IPS-18c (cell line): Measurements from ENCODE around the gene APOA1.
"Not testable (repeated sequence)": the region's sequence is repeated elsewhere in the genome, so short reads cannot be mapped to it uniquely, and the experiment has no call there.

Experiments used
- H3K4me3 ChIP-seq: 2 replicates; pipeline ENCODE4 v1.7.0; 2013; ENCODE audit warnings: low read depth, mild to moderate bottlenecking, low read length, moderate library complexity; ENCODE audit not compliant: insufficient read depth
- H3K9me3 ChIP-seq: one replicate; pipeline ENCODE4 v1.6.1; 2013; ENCODE audit warnings: mild to moderate bottlenecking, low read length, moderate library complexity; ENCODE audit not compliant: control insufficient read depth, insufficient read depth

The APOA1 gene

DNA sequence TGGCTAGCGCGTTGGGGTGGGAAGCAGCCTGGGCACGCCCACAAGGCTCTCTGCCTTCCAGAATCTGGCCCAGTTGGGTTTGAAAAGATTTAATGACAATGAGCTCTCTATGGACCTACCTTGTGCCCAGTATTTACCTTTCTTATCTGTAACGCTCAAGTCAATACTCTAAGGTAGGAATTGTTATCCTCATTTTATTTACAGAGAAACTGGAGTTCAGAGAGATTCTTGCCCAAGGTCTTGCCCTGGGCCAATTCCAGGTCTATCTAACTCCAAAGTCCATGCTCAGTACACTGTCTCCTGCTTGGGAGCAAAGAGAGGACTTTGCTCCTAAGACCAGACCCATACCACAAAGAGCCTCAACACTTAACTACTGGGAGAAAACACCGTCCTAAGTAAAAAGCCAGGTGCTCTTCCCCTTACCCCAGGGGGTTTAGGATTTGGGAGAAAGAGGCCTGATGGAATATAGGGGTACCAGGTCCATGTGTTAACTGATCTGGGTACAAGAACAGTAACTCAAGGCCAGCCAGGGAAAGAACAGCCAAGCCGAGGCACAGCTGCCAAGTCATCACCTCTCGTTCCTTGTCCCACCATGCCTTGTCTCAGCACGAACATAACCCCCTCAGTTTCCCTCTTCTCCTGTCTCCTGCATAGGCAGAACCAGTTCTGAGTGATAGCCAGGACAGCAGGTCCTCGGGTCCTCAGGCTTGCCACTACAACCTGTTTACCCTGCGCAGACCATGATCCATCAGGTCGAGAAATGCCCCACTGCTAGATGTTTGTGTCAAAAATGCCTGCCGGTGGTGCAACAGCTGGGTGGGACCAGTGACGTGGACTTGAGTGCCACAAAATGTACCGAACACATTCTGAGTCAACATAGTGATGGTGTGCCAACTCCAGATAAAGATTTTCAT is 28.9 kb downstream of the APOA1 start:
- H3K4me3 ChIP-seq: no peak overlapping the region
- peaks cover 4% of the 10 kb centered on the region for H3K9me3 ChIP-seq

GRCh38 chr11:116807601-116808261 is 29.7 kb downstream of the APOA1 start:
- H3K4me3 ChIP-seq: no peak overlapping the region
- H3K9me3 ChIP-seq: peaks cover 4% of the 10 kb centered on the region

DNA sequence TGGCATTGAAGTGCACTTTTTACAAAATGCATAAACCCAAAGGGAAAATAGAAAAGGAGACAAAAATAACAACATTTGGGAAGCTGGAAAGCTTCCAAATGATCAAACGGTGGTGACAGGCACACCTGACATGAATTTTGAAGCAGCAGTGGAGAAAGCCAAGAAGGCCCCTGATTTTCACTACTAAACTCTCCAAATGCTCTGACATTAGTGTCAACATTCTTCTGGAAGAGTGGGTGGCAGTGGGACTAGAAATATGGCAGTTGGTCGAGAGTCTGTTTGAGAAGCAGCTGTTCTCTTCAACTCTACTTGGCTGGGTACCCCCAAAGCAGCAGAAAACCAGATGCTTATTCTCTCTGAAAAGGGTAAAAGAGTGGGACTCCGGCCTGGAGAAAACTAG is 33.4 kb downstream of the APOA1 start:
- H3K9me3 ChIP-seq: peaks cover 4% of the 10 kb centered on the region

GRCh38 chr11:116801662-116802061 is 35.8 kb downstream of the APOA1 start:
- H3K9me3 ChIP-seq, H3K4me3 ChIP-seq: not testable (repeated sequence)

More for the DNA sequence above, 33.4 kb downstream of the APOA1 start:
- H3K4me3 ChIP-seq: no peak overlapping the region

- Histone ChIP-seq H3K4me3 (no peak overlapping the region), H3K9me3 (no peaks in the 10 kb centered on the region)
These were observed 36.8 kb downstream of the APOA1 start for GRCh38 chr11:116800610-116801009.

DNA sequence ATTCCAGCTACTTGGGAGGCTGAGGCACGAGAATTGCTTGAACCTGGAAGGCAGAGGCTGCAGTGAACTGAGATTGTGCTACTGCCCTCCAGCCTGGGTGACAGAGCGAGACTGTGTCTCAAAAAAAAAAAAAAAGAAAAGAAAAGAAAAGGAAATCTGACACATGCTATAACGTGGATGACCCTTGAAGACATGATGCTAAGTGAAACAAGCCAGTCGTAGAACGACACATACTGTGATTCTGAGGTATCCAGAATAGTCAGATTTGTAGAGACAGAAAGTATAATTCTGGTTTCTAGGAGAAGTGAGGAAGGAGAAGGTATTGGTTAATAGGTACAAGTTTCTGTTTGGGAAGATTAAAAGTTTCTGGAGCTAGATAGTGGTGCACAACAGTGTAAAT is 39.1 kb downstream of the APOA1 start:
- no peak overlapping the region for H3K4me3 ChIP-seq
- H3K9me3 ChIP-seq: no peaks in the 10 kb centered on the region

- Histone ChIP-seq H3K9me3 (no peaks in the 10 kb centered on the region), H3K4me3 (no peak overlapping the region)
These were observed 39.6 kb downstream of the APOA1 start for GRCh38 chr11:116797816-116798215.

DNA sequence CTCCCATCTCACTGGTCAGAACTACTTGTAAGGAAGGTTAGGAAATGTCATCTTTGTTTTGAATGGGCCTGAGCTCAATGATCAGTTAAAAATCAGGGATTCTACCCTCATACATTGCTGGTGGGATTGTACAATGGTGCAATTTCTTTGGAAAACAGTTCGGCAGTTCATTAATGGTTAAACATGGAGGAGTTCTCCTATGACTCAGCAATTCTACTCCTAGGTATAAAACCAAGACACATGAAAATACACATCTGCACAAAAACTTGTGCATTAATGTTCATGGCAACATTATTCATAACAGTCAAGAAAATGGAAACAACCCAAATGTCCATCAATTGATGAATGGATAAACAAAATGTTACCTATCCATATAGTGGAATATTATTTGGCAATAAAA is 40.9 kb downstream of the APOA1 start:
- no peak overlapping the region for H3K4me3 ChIP-seq
- no peaks in the 10 kb centered on the region for H3K9me3 ChIP-seq

- H3K4me3 ChIP-seq: no peak overlapping the region
- H3K9me3 ChIP-seq: no peaks in the 10 kb centered on the region
These were observed 42.6 kb downstream of the APOA1 start for GRCh38 chr11:116794851-116795250.

DNA sequence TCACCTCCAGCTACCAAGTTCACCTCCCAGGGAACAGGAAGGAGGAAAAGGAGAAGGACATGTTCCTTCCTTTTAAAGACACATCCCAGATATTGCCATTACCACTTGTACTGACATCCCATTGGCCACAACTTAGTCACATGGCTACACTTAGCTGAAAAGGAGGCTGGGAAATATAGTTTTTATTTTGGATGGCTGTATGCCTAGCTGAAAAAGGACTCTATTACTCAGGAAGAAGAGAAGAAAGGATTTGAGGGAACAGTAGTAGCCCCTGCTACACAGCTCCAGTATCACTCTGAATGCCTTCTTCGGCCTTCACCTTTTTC is 43.7 kb downstream of the APOA1 start:
- no peaks in the 10 kb centered on the region for H3K9me3 ChIP-seq
- no peak overlapping the region for H3K4me3 ChIP-seq

- no peak overlapping the region for H3K4me3 ChIP-seq
- H3K9me3 ChIP-seq: peaks cover 2% of the 10 kb centered on the region
These were observed 44.3 kb downstream of the APOA1 start for GRCh38 chr11:116792869-116793771.

DNA sequence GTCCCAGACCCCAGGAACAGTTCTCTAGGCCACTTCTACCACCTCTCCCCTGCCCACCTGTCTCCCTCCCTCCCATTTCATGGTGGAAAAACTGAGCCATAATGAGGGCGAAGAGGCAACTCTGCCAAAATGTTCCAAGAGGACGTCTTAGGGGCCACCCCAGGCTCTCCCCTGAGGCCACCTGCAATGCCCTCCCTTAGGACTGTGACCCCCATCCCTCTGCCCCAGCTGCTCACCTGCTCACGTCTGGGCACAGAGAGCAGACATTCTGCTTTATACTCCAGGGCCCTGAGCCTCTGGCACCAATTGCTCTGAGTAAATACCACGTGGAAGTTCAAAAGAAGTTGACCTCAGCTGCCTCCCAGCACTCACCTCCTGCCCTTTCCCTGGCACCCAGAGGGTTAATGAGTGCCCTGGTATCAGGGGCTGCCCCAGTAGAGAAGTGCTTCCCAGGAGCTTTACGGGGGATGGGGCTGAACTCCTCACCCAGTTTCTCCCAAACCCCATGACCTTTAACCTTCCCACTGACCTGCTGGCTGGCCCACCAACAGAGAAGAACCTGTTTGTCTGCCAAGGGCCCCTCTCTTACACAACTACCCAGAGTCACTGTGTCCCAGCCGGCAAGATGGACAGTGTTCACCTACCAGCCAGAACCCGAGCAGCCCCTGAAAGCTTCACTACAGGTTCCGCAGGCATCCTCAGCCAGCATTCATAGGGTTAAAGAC is 45.1 kb downstream of the APOA1 start:
- Histone ChIP-seq H3K4me3 (no peak overlapping the region), H3K9me3 (peaks cover 2% of the 10 kb centered on the region)

- Histone ChIP-seq H3K9me3 (peaks cover 2% of the 10 kb centered on the region), H3K4me3 (no peak within 1 kb of the TSS; the same call in 1 of the 2 replicates)
These were observed 45.6 kb downstream of the APOA1 start, which contains the start of gene APOA5 for GRCh38 chr11:116791813-116792143. TSS of gene APOA5 (minus strand) at chr11:116791879. CDS start at chr11:116791860, 19 bp downstream.

- peaks cover 2% of the 10 kb centered on the region for H3K9me3 ChIP-seq
- no peak overlapping the region; the same call in 1 of the 2 replicates for H3K4me3 ChIP-seq
These were observed 46.2 kb downstream of the APOA1 start for GRCh38 chr11:116791002-116791812.

DNA sequence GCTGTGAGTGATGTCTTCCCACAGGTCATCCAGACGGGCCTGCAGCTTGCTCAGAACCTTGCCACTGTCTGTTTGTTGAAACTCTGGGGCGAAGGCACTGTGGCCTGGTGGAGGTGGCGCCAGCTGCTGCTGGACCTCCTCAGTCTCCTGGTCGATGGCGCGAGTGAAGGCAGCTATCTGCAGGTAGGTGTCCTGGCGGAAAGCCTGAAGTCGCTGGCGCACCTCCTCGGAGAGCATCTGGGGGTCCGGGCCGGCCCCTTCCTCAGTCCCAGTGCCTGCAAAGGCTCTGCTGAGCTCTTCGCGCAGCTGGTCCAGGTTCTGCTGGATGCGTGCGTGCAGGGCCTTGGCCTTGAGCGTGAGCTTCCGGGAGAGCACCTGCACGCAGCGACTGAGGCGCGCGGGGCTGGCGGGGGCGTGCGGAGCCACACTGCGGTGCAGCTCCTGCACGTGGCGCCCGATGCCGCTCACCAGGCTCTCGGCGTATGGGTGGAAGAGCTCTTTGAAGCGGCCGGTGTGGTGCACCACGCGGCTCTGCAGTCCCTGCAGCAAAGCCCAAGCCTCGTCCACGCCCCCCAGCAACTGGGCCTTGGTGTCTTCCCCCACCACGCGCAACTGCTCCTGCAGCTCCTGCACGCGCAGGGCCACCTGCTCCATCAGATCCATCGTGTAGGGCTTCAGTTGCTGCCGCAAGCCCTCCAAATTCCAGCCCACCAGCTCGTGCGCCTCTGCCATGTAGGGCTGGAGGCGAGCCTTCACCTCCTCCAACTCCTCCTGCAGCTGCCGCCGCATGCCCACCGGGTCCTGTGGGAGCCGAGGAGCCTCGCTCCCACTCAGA is 47.0 kb downstream of the APOA1 start:
- Histone ChIP-seq H3K4me3 (no peak overlapping the region; the same call in 1 of the 2 replicates), H3K9me3 (peaks cover 2% of the 10 kb centered on the region)
